ENCODE results near the gene GNPTAB. TPM values are rescaled to one million over a fixed set of nuclear protein-coding genes. Genes with fewer than 3 reads are reported as not detected.

The GNPTAB gene
- total and polyA plus RNA-seq, 2 of the 8 experiments (the other 6 are each of a cell fraction or from before 2014, with no cell fraction given) = 21.5 to 51.3 TPM

GRCh38 chr12:101802486-101802885, 28.3 kb downstream of the GNPTAB start:
- CTCF ChIA-PET (ENCODE audit: partially characterized antibody) = interaction anchor here (0.8 to 4.1 kb wide), 4 partner anchors 10 to 29 kb away, joined by 3 to 15 read pairs (median 5); no protein-coding TSS in a partner anchor
- H2BK5ac ChIP-seq (ENCODE audit: low read depth, low read length) = no peak overlapping the region
- WGBS, 2 experiments (ENCODE audit: extremely low coverage in 1 of 2, insufficient coverage in 1 of 2, insufficient read length in 1 of 2, insufficient replicate concordance in 2 of 2, low coverage in 1 of 2, low lambda C conversion rate in 2 of 2, missing lambda C conversion rate in 1 of 2) = 76% methylated on average over 2 of the region's 2 CpGs; no CpG with 5 or more reads in 1 of the 2 experiments
- H3K9ac ChIP-seq (replicated peaks in 1 of 4; ENCODE audit: extremely low read depth in 1 of 4, low read depth in 3 of 4, low read length in 3 of 4) = no peak overlapping the region
- H3K27ac ChIP-seq (ENCODE audit: low read depth, low read length) = no peak overlapping the region; the same call in 1 of the 2 replicates
- no peak overlapping the region for H3K4me2 ChIP-seq (ENCODE audit: insufficient read depth in 1 of 2, low read depth in 2 of 2, low read length in 2 of 2)
- peaks cover 0 to 3% of the 10 kb centered on the region in 2 experiments for H4K20me1 ChIP-seq (replicated peaks in 1 of 2; ENCODE audit: control insufficient read depth in 1 of 2, insufficient read depth in 2 of 2, low read length in 2 of 2)
- H3K36me3 ChIP-seq (ENCODE audit: control insufficient read depth in 2 of 4, insufficient read depth in 4 of 4, low read length in 3 of 4) = no peaks in the 10 kb centered on the region
- no peak overlapping the region for H4K5ac ChIP-seq (ENCODE audit: insufficient read length, low read depth, low read length)
- H2AFZ ChIP-seq (ENCODE audit: low read length) = no peak overlapping the region
- H2BK20ac ChIP-seq (ENCODE audit: low read length) = no peak overlapping the region
- H3K27me3 ChIP-seq (replicated peaks in 1 of 4; ENCODE audit: control insufficient read depth in 3 of 4, extremely low read depth in 1 of 4, insufficient read depth in 3 of 4, low read length in 3 of 4) = no peaks in the 10 kb centered on the region
- H2BK120ac ChIP-seq (replicated peaks; ENCODE audit: low read depth, low read length) = no peak overlapping the region
- no peak overlapping the region for H3K4me3 ChIP-seq (ENCODE audit: extremely low read depth in 1 of 4, insufficient read depth in 2 of 4, low read depth in 3 of 4, low read length in 4 of 4)
- H3K4ac ChIP-seq (replicated peaks; ENCODE audit: insufficient read length, low read depth, low read length) = no peak overlapping the region
- H3K4me1 ChIP-seq (replicated peaks in 1 of 4; ENCODE audit: control insufficient read depth in 3 of 4, insufficient read depth in 4 of 4, low read length in 3 of 4) = peaks cover 0 to 3% (median 0%) of the 10 kb centered on the region in 4 experiments; a peak in 2 of 7 replicates
- no peak overlapping the region for H3K56ac ChIP-seq (replicated peaks; ENCODE audit: insufficient read length, low read depth, low read length)
- no peak overlapping the region for H4K91ac ChIP-seq (replicated peaks; ENCODE audit: insufficient read length, low read length)
- no peak overlapping the region for H3K14ac ChIP-seq (ENCODE audit: insufficient read length)
- 0 out of 2 replicates have a peak, but pooled peaks cover 3% of the 10 kb centered on the region for H3K79me1 ChIP-seq (ENCODE audit: low read depth, low read length)
- no peak overlapping the region for H4K8ac ChIP-seq (ENCODE audit: extremely low read depth, insufficient read depth, low read length)
- H3K79me2 ChIP-seq (ENCODE audit: control insufficient read depth in 1 of 2, insufficient read depth in 2 of 2, low read length in 2 of 2) = peaks cover 3 to 79% of the 10 kb centered on the region in 2 experiments; a peak in 3 of 4 replicates
- no peak for FAIRE-seq
- POLR2A ChIA-PET (ENCODE audit: partially characterized antibody) = no interaction called here
- H3K18ac ChIP-seq (ENCODE audit: extremely low read depth, low read length) = no peak overlapping the region
- no peak overlapping the region for H2BK12ac ChIP-seq (ENCODE audit: low read depth, low read length)
- H3K23ac ChIP-seq (ENCODE audit: insufficient read length) = no peak overlapping the region
- no peaks in the 10 kb centered on the region for H3K9me3 ChIP-seq (ENCODE audit: insufficient read depth in 2 of 2, low read depth in 1 of 2, low read length in 1 of 2)
- TF ChIP-seq CBX8 (IDR thresholded peaks at IDR 0.05; ENCODE audit: borderline replicate concordance, low read depth, low read length) (no peak), JUN (IDR thresholded peaks at IDR 0.05; ENCODE audit: low read depth, low read length) (no peak), POLR2AphosphoS5 (IDR thresholded peaks at IDR 0.05; ENCODE audit: low read depth, low read length) (no peak), EGR1 (IDR thresholded peaks at IDR 0.05; ENCODE audit: borderline replicate concordance, low read depth, low read length) (no peak), HDAC6 (IDR thresholded peaks at IDR 0.05; ENCODE audit: low read depth, low read length) (no peak)
- no peak overlapping the region for H2BK15ac ChIP-seq (ENCODE audit: low read length)
- H3K23me2 ChIP-seq (ENCODE audit: low read depth, low read length) = 0 out of 2 replicates have a peak, but pooled peaks cover 2% of the 10 kb centered on the region
- DNase-seq (ENCODE audit: low read depth in 1 of 2, low spot score in 2 of 2) = no peak
- no peak overlapping the region for H2AK5ac ChIP-seq (ENCODE audit: low read depth, low read length)
